H9 (cell line): Measurements from ENCODE around the gene PLCXD3. TPM values are rescaled to one million over a fixed set of nuclear protein-coding genes. Genes with fewer than 3 reads are reported as not detected.

ENCODE experiments used
- DNase-seq: peaks from one replicate; pipeline ENCODE4 v3.0.0-alpha.2; 2017
- H2AFZ ChIP-seq: one replicate; pipeline ENCODE4 v1.6.1; 2013; ENCODE audit warnings: mild to moderate bottlenecking, low read length, control low read depth, moderate library complexity
- H2AK5ac ChIP-seq: 2 replicates; pipeline ENCODE4 v1.6.1; 2013; ENCODE audit warnings: low read length, control low read depth, mixed read lengths; ENCODE audit not compliant: insufficient read length
- H2BK120ac ChIP-seq: one replicate; pipeline ENCODE4 v1.6.1; 2013; ENCODE audit warnings: low read depth, mild to moderate bottlenecking, low read length, control low read depth, inconsistent platforms; ENCODE audit not compliant: poor library complexity, severe bottlenecking
- H2BK12ac ChIP-seq: 2 replicates; pipeline ENCODE4 v1.6.1; 2013; ENCODE audit warnings: low read length, control low read depth, mixed read lengths, low read depth; ENCODE audit not compliant: insufficient read length
- H2BK15ac ChIP-seq: 2 replicates; pipeline ENCODE4 v1.6.1; 2013; ENCODE audit warnings: low read depth, low read length, control low read depth
- H2BK20ac ChIP-seq: one replicate; pipeline ENCODE4 v1.6.1; 2013; ENCODE audit warnings: low read depth, mild to moderate bottlenecking, low read length, control low read depth, inconsistent platforms; ENCODE audit not compliant: poor library complexity, severe bottlenecking
- H2BK5ac ChIP-seq: 2 replicates; pipeline ENCODE4 v1.6.1; 2013; ENCODE audit warnings: low read length, control low read depth, mixed read lengths; ENCODE audit not compliant: insufficient read length
- H3K14ac ChIP-seq: 2 replicates; pipeline ENCODE4 v1.6.1; 2013; ENCODE audit warnings: low read length, control low read depth; ENCODE audit not compliant: insufficient read depth
- H3K18ac ChIP-seq: 2 replicates; pipeline ENCODE4 v1.6.1; 2013; ENCODE audit warnings: low read depth, mild to moderate bottlenecking, mixed read lengths, low read length, control low read depth; ENCODE audit not compliant: insufficient read length
- H3K23ac ChIP-seq: 2 replicates; pipeline ENCODE4 v1.6.1; 2013; ENCODE audit warnings: low read length, control low read depth, mixed read lengths, low read depth; ENCODE audit not compliant: insufficient read length
- H3K23me2 ChIP-seq: 2 replicates; pipeline ENCODE4 v1.6.1; 2013; ENCODE audit warnings: low read depth, mild to moderate bottlenecking, mixed read lengths, low read length, control low read depth; ENCODE audit not compliant: insufficient read length, poor library complexity, severe bottlenecking
- H3K27ac ChIP-seq: 2 replicates; pipeline ENCODE4 v1.5.1; 2013; ENCODE audit warnings: low read length, control low read depth, mixed read lengths, low read depth; ENCODE audit not compliant: insufficient read length
- H3K27me3 ChIP-seq: 2 replicates; pipeline ENCODE4 v1.6.1; 2013; ENCODE audit warnings: low read length, control low read depth, inconsistent platforms; ENCODE audit not compliant: insufficient read depth
- H3K4ac ChIP-seq: 2 replicates; pipeline ENCODE4 v1.6.1; 2013; ENCODE audit warnings: low read depth, mild to moderate bottlenecking, control low read depth, inconsistent platforms, low read length, moderate library complexity
- H3K4me1 ChIP-seq: 2 replicates; pipeline ENCODE4 v1.6.1; 2013; ENCODE audit warnings: low read length, control low read depth, inconsistent platforms; ENCODE audit not compliant: insufficient read depth
- H3K4me2 ChIP-seq: 2 replicates; pipeline ENCODE4 v1.6.1; 2013; ENCODE audit warnings: low read length, control low read depth, mixed read lengths; ENCODE audit not compliant: insufficient read length, insufficient read depth
- H3K56ac ChIP-seq: 2 replicates; pipeline ENCODE4 v1.6.1; 2013; ENCODE audit warnings: low read depth, mild to moderate bottlenecking, mixed read lengths, low read length, control low read depth; ENCODE audit not compliant: insufficient read length
- H3K79me1 ChIP-seq: 2 replicates; pipeline ENCODE4 v1.6.1; 2013; ENCODE audit warnings: low read depth, mild to moderate bottlenecking, moderate library complexity, low read length, control low read depth, inconsistent platforms; ENCODE audit not compliant: insufficient read depth, poor library complexity, severe bottlenecking
- H3K79me2 ChIP-seq: 2 replicates; pipeline ENCODE4 v1.6.1; 2013; ENCODE audit warnings: low read length, control low read depth, inconsistent platforms; ENCODE audit not compliant: insufficient read depth
- H3K9ac ChIP-seq: 2 replicates; pipeline ENCODE4 v1.6.1; 2013; ENCODE audit warnings: low read length, control low read depth, mixed read lengths; ENCODE audit not compliant: insufficient read length; ENCODE audit errors: extremely low read depth
- H3K9me3 ChIP-seq: one replicate; pipeline ENCODE4 v1.6.1; 2013; ENCODE audit warnings: low read depth, low read length, inconsistent platforms; ENCODE audit not compliant: control insufficient read depth
- H3T11ph ChIP-seq: one replicate; pipeline ENCODE4 v1.6.1; 2013; ENCODE audit warnings: mild to moderate bottlenecking, low read length, control low read depth, inconsistent platforms
- H4K20me1 ChIP-seq: one replicate; pipeline ENCODE4 v1.6.1; 2013; ENCODE audit not compliant: control insufficient read depth, insufficient read length, insufficient read depth
- H4K5ac ChIP-seq: 2 replicates; pipeline ENCODE4 v1.6.1; 2013; ENCODE audit warnings: low read depth, mild to moderate bottlenecking, mixed read lengths, low read length, control low read depth; ENCODE audit not compliant: insufficient read length
- H4K8ac ChIP-seq: replicated peaks from 2 replicates; pipeline ENCODE4 v1.6.1; 2013; ENCODE audit warnings: low read length, control low read depth, mixed read lengths, low read depth; ENCODE audit not compliant: insufficient read length
- H4K91ac ChIP-seq: 2 replicates; pipeline ENCODE4 v1.6.1; 2013; ENCODE audit warnings: low read depth, mild to moderate bottlenecking, moderate library complexity, mixed read lengths, low read length, control low read depth; ENCODE audit not compliant: insufficient read length
- H3K27ac Mint-ChIP-seq, 3 experiments: 2 replicates in 2 of 3; 3 replicates in 1 of 3; pipeline ENCODE4 v1.8.0; 2020 to 2021; ENCODE audit warnings: mixed read lengths in 3 of 3, mild to moderate bottlenecking in 1 of 3, moderate library complexity in 1 of 3
- H3K27me3 Mint-ChIP-seq: 2 replicates; pipeline ENCODE4 v1.8.0; 2021; ENCODE audit warnings: low read depth, mild to moderate bottlenecking, moderate library complexity, mixed read lengths
- H3K36me3 Mint-ChIP-seq, 3 experiments: 2 replicates in 2 of 3; 3 replicates in 1 of 3; pipeline ENCODE4 v1.8.0; 2020 to 2021; ENCODE audit warnings: low read depth in 3 of 3, mixed read lengths in 3 of 3; ENCODE audit not compliant: insufficient read depth in 1 of 3
- H3K4me1 Mint-ChIP-seq, 2 experiments: 2 replicates each; pipeline ENCODE4 v1.8.0; 2020; ENCODE audit warnings: mixed read lengths in 2 of 2
- H3K4me3 Mint-ChIP-seq, 2 experiments: 2 replicates in 1 of 2; 3 replicates in 1 of 2; pipeline ENCODE4 v1.8.0; 2020 to 2021; ENCODE audit warnings: mild to moderate bottlenecking in 2 of 2, mixed read lengths in 2 of 2, moderate library complexity in 1 of 2
- H3K9me3 Mint-ChIP-seq, 2 experiments: 2 replicates in 1 of 2; 3 replicates in 1 of 2; pipeline ENCODE4 v1.8.0; 2020; ENCODE audit warnings: mild to moderate bottlenecking in 2 of 2, mixed read lengths in 2 of 2, moderate library complexity in 1 of 2
- WGBS: extraction: QIAGEN DNeasy Blood & Tissue Kit; methylation state at CpG from one replicate; pipeline ENCODE4 v1.1.7; 2013; ENCODE audit warnings: missing lambda C conversion rate, low lambda C conversion rate, mixed read lengths; ENCODE audit not compliant: insufficient read length; ENCODE audit errors: extremely low coverage; 5-methylcytosine and 5-hydroxymethylcytosine counted together
- total RNA-seq: library from RNA; stranded (reverse); gene quantifications from 2 replicates; pipeline ENCODE4 v1.2.1, GENCODE V29; 2021
- TF ChIP-seq, protein P1 (sequence below): fragments of 200-600 bp; sonication (generic); conservative IDR thresholded peaks from 3 replicates; pipeline ENCODE4 v1.8.0; 2021; ENCODE audit warnings: antibody characterized with exemption, mild to moderate bottlenecking

The PLCXD3 gene
- total RNA-seq, 1 experiment from 2014 or later: not detected

GRCh38 chr5:41363343-41363986, 146.9 kb downstream of the PLCXD3 start:
- Histone ChIP-seq H3K23me2 (no peaks in the 10 kb centered on the region), H3K4me1 (no peaks in the 10 kb centered on the region), H2AFZ (no peak overlapping the region), H3K14ac (no peak overlapping the region), H3K27ac (no peak overlapping the region), H3T11ph (no peak overlapping the region), H3K4me2 (no peak overlapping the region), H3K18ac (no peak overlapping the region), H2BK12ac (no peak overlapping the region), H4K91ac (no peak overlapping the region), H4K5ac (no peak overlapping the region), H2BK120ac (no peak overlapping the region), H3K79me1 (no peaks in the 10 kb centered on the region), H4K8ac (no peak overlapping the region), H3K27me3 (no peaks in the 10 kb centered on the region), H3K9ac (no peak overlapping the region), H3K23ac (no peak overlapping the region), H3K56ac (no peak overlapping the region), H2BK5ac (no peak overlapping the region), H3K9me3 (no peaks in the 10 kb centered on the region), H2AK5ac (no peak overlapping the region), H3K4ac (no peak overlapping the region), H3K79me2 (no peaks in the 10 kb centered on the region), H2BK20ac (no peak overlapping the region), H4K20me1 (no peaks in the 10 kb centered on the region), H2BK15ac (no peak overlapping the region)
- TF ChIP-seq, protein P1, sequence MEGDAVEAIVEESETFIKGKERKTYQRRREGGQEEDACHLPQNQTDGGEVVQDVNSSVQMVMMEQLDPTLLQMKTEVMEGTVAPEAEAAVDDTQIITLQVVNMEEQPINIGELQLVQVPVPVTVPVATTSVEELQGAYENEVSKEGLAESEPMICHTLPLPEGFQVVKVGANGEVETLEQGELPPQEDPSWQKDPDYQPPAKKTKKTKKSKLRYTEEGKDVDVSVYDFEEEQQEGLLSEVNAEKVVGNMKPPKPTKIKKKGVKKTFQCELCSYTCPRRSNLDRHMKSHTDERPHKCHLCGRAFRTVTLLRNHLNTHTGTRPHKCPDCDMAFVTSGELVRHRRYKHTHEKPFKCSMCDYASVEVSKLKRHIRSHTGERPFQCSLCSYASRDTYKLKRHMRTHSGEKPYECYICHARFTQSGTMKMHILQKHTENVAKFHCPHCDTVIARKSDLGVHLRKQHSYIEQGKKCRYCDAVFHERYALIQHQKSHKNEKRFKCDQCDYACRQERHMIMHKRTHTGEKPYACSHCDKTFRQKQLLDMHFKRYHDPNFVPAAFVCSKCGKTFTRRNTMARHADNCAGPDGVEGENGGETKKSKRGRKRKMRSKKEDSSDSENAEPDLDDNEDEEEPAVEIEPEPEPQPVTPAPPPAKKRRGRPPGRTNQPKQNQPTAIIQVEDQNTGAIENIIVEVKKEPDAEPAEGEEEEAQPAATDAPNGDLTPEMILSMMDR: no peak
- H3K4me1 Mint-ChIP-seq: peaks cover 5 to 10% of the 10 kb centered on the region in 2 experiments; a peak in 3 of 4 replicates
- no peak overlapping the region for H3K27ac Mint-ChIP-seq
- no CpG with 5 or more reads among the region's 1 CpG for WGBS
- DNase-seq: no peak
- no peaks in the 10 kb centered on the region for H3K27me3 Mint-ChIP-seq
- no peaks in the 10 kb centered on the region for H3K9me3 Mint-ChIP-seq
- H3K4me3 Mint-ChIP-seq: no peak overlapping the region
- no peaks in the 10 kb centered on the region for H3K36me3 Mint-ChIP-seq
